Ecto neural progenitor cell (in vitro differentiated cells): ENCODE results near the gene KIF7.
"Not testable (repeated sequence)": the region's sequence is repeated elsewhere in the genome, so short reads cannot be mapped to it uniquely, and the experiment has no call there.

Source experiments
- DNase-seq: peaks from one replicate; pipeline ENCODE4 v3.0.0-alpha.2; 2018; ENCODE audit warnings: low spot score

Gene KIF7

DNA sequence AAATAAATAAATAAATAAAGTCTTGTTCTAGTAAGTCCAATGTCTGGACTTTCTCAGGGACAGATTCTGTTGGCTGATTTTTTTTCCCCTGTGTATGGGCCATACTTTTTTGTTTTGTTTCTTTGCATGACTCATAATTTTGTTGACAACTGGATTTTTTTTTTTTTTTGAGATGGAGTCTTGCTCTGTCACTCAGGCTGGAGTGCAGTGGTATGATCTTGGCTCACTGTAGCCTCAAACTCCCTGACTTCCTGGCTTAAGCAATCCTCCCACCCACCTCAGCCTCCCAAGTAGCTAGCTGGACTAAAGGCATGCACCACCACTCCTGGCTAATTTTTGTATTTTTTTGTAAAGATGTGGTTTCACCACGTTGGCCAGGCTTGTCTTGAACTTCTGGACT, 41.1 kb downstream of the KIF7 start:
- DNase-seq, result no peak

DNA sequence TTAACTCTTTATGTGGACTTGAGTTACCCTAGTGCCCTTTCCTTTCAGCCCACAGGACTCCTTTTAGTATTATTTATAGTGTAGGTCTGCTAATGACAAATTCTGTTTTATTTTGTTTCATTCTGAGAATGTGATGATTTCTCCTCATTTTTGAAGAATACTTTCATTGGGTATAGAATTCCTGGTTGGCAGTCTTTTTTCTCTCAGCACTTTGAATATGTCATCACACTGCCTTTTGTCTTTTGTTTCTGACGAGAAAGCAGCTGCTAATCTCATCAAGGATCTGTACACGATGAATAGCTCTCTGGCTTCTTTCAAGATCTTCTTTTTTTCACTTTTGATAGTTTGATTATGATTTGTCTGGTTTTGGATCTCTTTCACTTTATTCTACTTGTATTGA, 42.2 kb downstream of the KIF7 start:
- no peak for DNase-seq

DNA sequence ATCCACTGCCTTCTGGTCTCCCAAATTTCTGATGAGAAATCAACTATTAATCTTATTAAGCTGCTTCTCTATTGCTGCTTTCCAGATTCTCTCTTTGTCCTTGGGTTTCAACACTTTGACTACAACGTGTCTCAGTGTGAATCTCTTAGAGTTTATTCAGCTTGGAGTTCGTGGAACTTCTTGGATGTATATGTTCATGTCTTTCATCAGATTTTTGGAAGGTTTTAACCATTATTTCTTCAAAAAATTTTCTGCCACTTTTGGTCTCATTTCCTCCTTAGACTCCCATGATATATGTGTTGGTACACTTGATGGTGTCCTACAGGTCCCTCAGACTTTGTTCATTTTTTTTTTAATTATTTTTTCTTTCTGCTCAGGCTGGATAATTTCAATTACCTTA, 44.0 kb downstream of the KIF7 start:
- DNase-seq, result no peak

DNA sequence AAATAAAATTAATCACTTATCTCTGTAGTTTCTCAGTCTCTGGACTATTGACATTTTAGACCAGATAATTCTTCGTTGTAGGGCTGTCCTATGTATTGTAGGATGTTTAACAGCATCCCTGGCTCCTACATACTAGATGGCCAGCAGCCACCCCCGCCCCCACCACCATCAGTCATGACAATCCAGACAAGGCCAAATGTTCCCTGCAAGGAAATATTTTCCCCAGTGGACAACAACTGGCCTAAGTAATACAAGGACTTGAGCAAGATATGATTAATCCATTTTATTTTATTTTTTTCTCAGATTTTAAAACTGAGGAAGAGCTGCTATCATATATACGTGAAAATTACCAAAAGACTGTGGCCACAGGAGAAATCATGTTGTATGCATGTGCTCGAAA, 56.2 kb downstream of the KIF7 start:
- DNase-seq, result no peak

DNA sequence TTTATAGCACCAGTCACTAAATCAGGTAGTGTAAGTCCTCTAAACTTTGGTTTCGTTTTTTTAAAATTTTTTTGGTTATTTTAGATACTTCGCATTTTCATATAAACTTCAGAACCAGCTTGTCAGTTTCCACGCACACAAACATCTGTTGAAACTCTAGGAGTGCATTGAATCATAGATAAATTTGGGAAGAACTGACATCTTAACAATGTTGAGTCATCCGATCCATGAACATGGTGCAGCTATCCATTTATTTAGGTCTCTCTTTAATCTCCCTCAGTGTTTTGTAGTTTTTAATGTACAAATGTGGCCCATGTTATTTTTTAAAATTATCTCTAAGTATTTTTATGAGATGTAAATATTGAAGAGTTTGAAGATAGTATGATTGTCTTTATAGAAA, 62.2 kb downstream of the KIF7 start:
- no peak for DNase-seq

DNA sequence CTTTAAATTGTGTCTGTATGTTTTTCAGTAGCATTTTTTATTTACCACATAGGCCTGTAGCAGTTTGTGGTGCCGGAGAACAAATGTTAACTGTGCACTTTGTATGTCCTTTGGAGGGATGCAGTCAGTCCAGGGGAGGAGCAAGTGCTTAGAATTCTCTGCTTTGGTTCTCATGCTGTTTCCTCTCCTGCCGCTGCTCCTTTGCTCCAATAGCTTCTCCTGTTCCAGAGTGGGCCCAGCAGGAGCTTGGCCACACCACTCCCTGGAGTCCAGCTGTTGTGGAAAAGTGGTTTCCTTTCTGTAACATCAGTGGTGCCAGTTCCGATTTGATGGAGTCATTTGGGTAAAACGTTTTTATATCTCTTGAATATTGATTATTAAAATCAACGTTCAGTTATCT, 63.4 kb downstream of the KIF7 start:
- DNase-seq, result no peak

DNA sequence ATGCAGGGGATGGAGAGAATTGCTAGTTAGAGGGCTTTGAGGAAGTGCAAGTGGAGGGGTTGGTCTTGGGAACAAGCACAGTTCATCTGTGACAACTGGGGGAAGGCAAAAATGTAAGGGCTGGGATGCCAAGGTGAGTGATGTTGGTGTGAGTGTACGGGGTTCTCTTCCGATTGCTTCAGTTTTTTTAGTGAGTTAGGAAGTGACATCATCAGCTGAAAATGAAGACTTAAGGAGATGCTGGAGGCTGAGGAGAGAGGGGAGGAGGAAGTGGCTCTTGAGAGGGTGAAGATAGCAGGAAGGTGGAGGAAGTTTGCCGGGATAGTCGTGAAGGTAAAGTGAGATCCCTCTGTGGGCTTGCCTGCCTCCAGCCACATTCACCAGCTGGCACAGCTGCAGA, 67.3 kb downstream of the KIF7 start:
- DNase-seq, result no peak

DNA sequence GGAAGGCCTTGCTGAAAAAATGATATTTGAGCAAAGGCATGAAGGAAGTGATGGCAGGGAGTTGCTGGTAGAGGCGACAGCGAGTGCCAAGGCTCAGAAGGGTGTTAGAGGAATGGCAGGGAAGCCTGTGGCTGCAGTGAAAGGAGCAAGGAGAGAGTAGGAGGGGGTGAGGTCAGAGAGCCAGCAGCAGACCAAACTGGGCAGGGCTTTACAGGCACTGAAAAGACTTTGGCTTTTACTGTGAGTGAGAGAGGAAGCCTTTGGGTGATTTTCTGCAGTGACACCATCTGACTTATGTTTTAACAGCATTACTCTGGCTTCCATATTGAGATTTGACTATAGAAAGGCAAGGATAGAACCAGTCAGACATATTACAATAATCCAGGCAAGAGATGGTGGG, 68.6 kb downstream of the KIF7 start:
- no peak for DNase-seq

DNA sequence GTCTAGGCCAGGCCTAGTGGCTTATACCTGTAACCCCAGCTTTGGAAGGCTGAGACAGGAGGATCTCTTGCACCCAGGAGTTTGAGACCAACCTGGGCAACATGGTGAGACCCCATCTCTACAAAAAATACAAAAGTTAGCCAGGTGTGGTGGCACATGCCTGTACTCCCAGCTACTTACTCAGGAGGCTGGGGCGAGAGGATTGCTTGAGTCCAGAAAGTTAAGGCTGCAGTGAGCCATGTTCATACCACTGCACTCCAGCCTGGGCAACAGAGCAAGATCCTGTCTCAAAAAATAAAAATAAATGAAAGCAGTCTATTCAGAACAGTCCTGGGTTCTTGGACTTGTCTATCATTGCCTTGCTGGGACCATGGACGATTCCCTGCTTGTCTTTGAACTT, 74.5 kb downstream of the KIF7 start:
- not testable (repeated sequence) for DNase-seq

DNA sequence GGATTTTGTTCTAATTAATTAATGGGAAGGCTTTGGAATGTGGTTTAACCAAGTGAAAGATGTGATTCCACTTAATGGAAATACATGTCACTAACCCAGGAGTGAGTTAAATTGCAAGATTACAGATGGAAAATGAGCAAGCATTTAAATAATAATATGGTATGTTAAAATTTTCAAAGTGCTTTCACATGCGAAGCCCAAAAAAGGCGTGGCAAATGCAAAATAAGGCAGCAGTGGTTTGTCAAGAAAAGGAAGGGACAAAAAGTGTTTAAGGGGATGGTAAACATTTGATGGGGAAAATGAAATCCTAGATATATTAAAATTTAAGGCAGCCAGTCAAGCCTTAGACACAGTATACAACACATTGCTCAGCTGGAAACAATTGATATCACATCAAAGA, 77.1 kb downstream of the KIF7 start:
- no peak for DNase-seq
